LNCAP (cell line): ENCODE results near the gene C9orf153.

Experiments used
- CTCF ChIP-seq: fragments of 450-650 bp; IDR thresholded peaks from 2 replicates; pipeline ENCODE4 v1.5.1; 2017; ENCODE audit warnings: mild to moderate bottlenecking

Gene C9orf153

GRCh38 chr9:86202338-86202882 is 57.0 kb downstream of the C9orf153 start:
- TF ChIP-seq CTCF: peak; percentile 83

GRCh38 chr9:86201474-86202337 is 57.8 kb downstream of the C9orf153 start:
- TF ChIP-seq CTCF: no peak

- no peak for TF ChIP-seq CTCF
Measured at GRCh38 chr9:86200599-86201162, 58.8 kb downstream of the C9orf153 start.

- no peak for TF ChIP-seq CTCF
Measured at GRCh38 chr9:86193088-86193487, 66.4 kb downstream of the C9orf153 start.

- no peak; the same call in 1 of the 2 replicates for TF ChIP-seq CTCF
Measured at GRCh38 chr9:86187121-86187520, 72.3 kb downstream of the C9orf153 start.

- no peak for TF ChIP-seq CTCF
Measured at GRCh38 chr9:86186696-86187095, 72.8 kb downstream of the C9orf153 start.

GRCh38 chr9:86185872-86186271 is 73.6 kb downstream of the C9orf153 start:
- no peak for TF ChIP-seq CTCF
